ENCODE measurements around the gene GLS. TPM values are rescaled to one million over a fixed set of nuclear protein-coding genes. Genes with fewer than 3 reads are reported as not detected.

GLS gene
- total and polyA plus RNA-seq, 2 of the 13 experiments (the other 11 are each of a cell fraction or from before 2014, with no cell fraction given), result 78.6 to 183 TPM

DNA sequence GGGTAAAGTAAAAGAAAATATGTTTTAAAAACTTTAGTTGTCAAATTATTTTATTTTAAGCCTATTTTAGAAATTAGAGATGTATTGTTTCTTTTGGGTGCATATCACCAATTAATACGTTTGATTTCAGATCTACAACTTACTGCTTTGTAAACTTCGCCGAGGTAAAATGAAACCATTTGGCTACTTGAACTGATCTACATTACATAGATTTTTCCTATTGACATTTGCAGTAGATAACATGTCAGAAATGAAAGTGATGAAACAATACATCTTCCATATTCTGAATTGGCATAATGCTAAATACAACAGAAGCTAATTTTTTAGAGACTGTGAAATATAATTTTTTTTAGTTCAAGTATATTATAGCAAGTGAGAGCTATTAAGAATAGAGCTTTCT, 39.5 kb downstream of the GLS start:
- WGBS (ENCODE audit: low lambda C conversion rate), result over 99% methylated on average over 3 of the region's 3 CpGs
- TF ChIP-seq ZNF121 (CRISPR knock-in tag; IDR thresholded peaks at IDR 0.05), result no peak
- TF ChIP-seq, protein P1, sequence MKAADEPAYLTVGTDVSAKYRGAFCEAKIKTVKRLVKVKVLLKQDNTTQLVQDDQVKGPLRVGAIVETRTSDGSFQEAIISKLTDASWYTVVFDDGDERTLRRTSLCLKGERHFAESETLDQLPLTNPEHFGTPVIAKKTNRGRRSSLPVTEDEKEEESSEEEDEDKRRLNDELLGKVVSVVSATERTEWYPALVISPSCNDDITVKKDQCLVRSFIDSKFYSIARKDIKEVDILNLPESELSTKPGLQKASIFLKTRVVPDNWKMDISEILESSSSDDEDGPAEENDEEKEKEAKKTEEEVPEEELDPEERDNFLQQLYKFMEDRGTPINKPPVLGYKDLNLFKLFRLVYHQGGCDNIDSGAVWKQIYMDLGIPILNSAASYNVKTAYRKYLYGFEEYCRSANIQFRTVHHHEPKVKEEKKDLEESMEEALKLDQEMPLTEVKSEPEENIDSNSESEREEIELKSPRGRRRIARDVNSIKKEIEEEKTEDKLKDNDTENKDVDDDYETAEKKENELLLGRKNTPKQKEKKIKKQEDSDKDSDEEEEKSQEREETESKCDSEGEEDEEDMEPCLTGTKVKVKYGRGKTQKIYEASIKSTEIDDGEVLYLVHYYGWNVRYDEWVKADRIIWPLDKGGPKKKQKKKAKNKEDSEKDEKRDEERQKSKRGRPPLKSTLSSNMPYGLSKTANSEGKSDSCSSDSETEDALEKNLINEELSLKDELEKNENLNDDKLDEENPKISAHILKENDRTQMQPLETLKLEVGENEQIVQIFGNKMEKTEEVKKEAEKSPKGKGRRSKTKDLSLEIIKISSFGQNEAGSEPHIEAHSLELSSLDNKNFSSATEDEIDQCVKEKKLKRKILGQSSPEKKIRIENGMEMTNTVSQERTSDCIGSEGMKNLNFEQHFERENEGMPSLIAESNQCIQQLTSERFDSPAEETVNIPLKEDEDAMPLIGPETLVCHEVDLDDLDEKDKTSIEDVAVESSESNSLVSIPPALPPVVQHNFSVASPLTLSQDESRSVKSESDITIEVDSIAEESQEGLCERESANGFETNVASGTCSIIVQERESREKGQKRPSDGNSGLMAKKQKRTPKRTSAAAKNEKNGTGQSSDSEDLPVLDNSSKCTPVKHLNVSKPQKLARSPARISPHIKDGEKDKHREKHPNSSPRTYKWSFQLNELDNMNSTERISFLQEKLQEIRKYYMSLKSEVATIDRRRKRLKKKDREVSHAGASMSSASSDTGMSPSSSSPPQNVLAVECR (CRISPR knock-in tag; IDR thresholded peaks at IDR 0.05; ENCODE audit: borderline replicate concordance), result no peak
- TF ChIP-seq TBL1XR1 (IDR thresholded peaks at IDR 0.05; ENCODE audit: borderline replicate concordance, low read length, partially characterized antibody), result no peak
- no peak for TF ChIP-seq ATF7-NPFF (CRISPR knock-in tag; IDR thresholded peaks at IDR 0.05; ENCODE audit: low read depth)
- no peak for TF ChIP-seq KMT2A (CRISPR knock-in tag; IDR thresholded peaks at IDR 0.05)
- no peak for TF ChIP-seq ZNF263 (CRISPR knock-in tag; IDR thresholded peaks at IDR 0.05)
- TF ChIP-seq ARNTL (CRISPR knock-in tag; IDR thresholded peaks at IDR 0.05), result no peak
- TF ChIP-seq ZNF446 (CRISPR knock-in tag; IDR thresholded peaks at IDR 0.05), result no peak
- TF ChIP-seq ZFY (CRISPR knock-in tag; IDR thresholded peaks at IDR 0.05), result no peak
- TF ChIP-seq TP53 (CRISPR knock-in tag; conservative IDR thresholded peaks at IDR 0.05), result no peak
- TF ChIP-seq ZNF792 (CRISPR knock-in tag; IDR thresholded peaks at IDR 0.05), result no peak
- TF ChIP-seq, protein P2, sequence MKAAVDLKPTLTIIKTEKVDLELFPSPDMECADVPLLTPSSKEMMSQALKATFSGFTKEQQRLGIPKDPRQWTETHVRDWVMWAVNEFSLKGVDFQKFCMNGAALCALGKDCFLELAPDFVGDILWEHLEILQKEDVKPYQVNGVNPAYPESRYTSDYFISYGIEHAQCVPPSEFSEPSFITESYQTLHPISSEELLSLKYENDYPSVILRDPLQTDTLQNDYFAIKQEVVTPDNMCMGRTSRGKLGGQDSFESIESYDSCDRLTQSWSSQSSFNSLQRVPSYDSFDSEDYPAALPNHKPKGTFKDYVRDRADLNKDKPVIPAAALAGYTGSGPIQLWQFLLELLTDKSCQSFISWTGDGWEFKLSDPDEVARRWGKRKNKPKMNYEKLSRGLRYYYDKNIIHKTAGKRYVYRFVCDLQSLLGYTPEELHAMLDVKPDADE (CRISPR knock-in tag; IDR thresholded peaks at IDR 0.05), result no peak
- no peak for TF ChIP-seq ZSCAN21 (CRISPR knock-in tag; IDR thresholded peaks at IDR 0.05; ENCODE audit: borderline replicate concordance)
- TF ChIP-seq EP300 (IDR thresholded peaks at IDR 0.05; ENCODE audit: low read depth in 2 of 2, low read length in 2 of 2), result no peak
- no peak for TF ChIP-seq EP300 (CRISPR knock-in tag; IDR thresholded peaks at IDR 0.05; ENCODE audit: borderline replicate concordance)
- TF ChIP-seq, protein P3, sequence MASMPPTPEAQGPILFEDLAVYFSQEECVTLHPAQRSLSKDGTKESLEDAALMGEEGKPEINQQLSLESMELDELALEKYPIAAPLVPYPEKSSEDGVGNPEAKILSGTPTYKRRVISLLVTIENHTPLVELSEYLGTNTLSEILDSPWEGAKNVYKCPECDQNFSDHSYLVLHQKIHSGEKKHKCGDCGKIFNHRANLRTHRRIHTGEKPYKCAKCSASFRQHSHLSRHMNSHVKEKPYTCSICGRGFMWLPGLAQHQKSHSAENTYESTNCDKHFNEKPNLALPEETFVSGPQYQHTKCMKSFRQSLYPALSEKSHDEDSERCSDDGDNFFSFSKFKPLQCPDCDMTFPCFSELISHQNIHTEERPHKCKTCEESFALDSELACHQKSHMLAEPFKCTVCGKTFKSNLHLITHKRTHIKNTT (CRISPR knock-in tag; IDR thresholded peaks at IDR 0.05), result no peak
- Histone ChIP-seq H3K4me3 (replicated peaks in 1 of 3; ENCODE audit: insufficient read depth in 1 of 3, low read depth in 2 of 3, low read length in 3 of 3) (no peak overlapping the region), H3K27me3 (ENCODE audit: control insufficient read depth in 1 of 2, insufficient read depth in 2 of 2, low read length in 2 of 2) (no peaks in the 10 kb centered on the region), H2AFZ (ENCODE audit: low read length) (no peak overlapping the region), H3K36me3 (replicated peaks in 1 of 2; ENCODE audit: control insufficient read depth in 1 of 2, insufficient read depth in 2 of 2, low read length in 2 of 2) (peaks cover 12 to 66% of the 10 kb centered on the region in 2 experiments), H3K27ac (ENCODE audit: extremely low read length, insufficient read depth, low read length) (no peak overlapping the region), H3K4me1 (ENCODE audit: insufficient read depth, low read length) (no peaks in the 10 kb centered on the region), H3K4me2 (ENCODE audit: low read depth, low read length) (no peak overlapping the region), H4K20me1 (ENCODE audit: insufficient read depth, low read length) (no peaks in the 10 kb centered on the region), H3K79me2 (ENCODE audit: insufficient read depth, low read length) (no peaks in the 10 kb centered on the region), H3K9me3 (ENCODE audit: low read length) (no peaks in the 10 kb centered on the region), H3K9ac (ENCODE audit: insufficient read depth, low read depth, low read length) (no peak overlapping the region)
- ATAC-seq (no peak), DNase-seq (ENCODE audit: low spot score) (no peak), FAIRE-seq (no peak)
- BruUV-seq (replicated peaks), result no TSS peak
- intact Hi-C loops (cut with micrococcal nuclease; ENCODE audit: unreplicated experiment), result no loop called here
- ChIA-PET CTCF (ENCODE audit: low intra/inter-chr PET ratio, low total read pairs) (no interaction called here), POLR2A (no interaction called here)
- in situ Hi-C loops (cut with HindIII; ENCODE audit: extremely low pct_ligation_motif_present, low pct_unique_long_range_greater_than_20kb), result no loop called here

Data from HepG2 (cell line).